Measurements from ENCODE around the gene ASXL1.
A peak's percentile ranks its signal among the peaks of the same experiment; 100 is the strongest.
"Not testable (repeated sequence)": the region's sequence is repeated elsewhere in the genome, so short reads cannot be mapped to it uniquely, and the experiment has no call there.

The ASXL1 gene

GRCh38 chr20:32333988-32334885 lies 23.9 kb upstream of the ASXL1 start:
- no peak for DNase-seq
- in situ Hi-C loops (cut with HindIII; ENCODE audit: low pct_ligation_motif_present, low pct_unique_long_range_greater_than_20kb, low sequenced_read_pairs) = no loop called here

- in situ Hi-C loops (cut with HindIII; ENCODE audit: low pct_ligation_motif_present, low pct_unique_long_range_greater_than_20kb, low sequenced_read_pairs) = no loop called here
Measured at GRCh38 chr20:32336918-32337347, 21.2 kb upstream of the ASXL1 start.

GRCh38 chr20:32337937-32338661 lies 20.0 kb upstream of the ASXL1 start:
- in situ Hi-C loops (cut with HindIII; ENCODE audit: low pct_ligation_motif_present, low pct_unique_long_range_greater_than_20kb, low sequenced_read_pairs) = no loop called here
- DNase-seq = no peak

More at GRCh38 chr20:32336918-32337347, 21.2 kb upstream of the ASXL1 start:
- DNase-seq = peak; percentile 53

- no peak for DNase-seq
- in situ Hi-C loops (cut with HindIII; ENCODE audit: low pct_ligation_motif_present, low pct_unique_long_range_greater_than_20kb, low sequenced_read_pairs) = no loop called here
Measured at GRCh38 chr20:32338665-32339064, 19.5 kb upstream of the ASXL1 start.

GRCh38 chr20:32339116-32339515 lies 19.0 kb upstream of the ASXL1 start:
- DNase-seq = peak; percentile 30

GRCh38 chr20:32341053-32341452 lies 17.1 kb upstream of the ASXL1 start:
- DNase-seq; in situ Hi-C loops (cut with HindIII; ENCODE audit: low pct_ligation_motif_present, low pct_unique_long_range_greater_than_20kb, low sequenced_read_pairs): not testable (repeated sequence)

More at GRCh38 chr20:32339116-32339515, 19.0 kb upstream of the ASXL1 start:
- in situ Hi-C loops (cut with HindIII; ENCODE audit: low pct_ligation_motif_present, low pct_unique_long_range_greater_than_20kb, low sequenced_read_pairs) = no loop called here

GRCh38 chr20:32343439-32343838 lies 14.7 kb upstream of the ASXL1 start:
- in situ Hi-C loops (cut with HindIII; ENCODE audit: low pct_ligation_motif_present, low pct_unique_long_range_greater_than_20kb, low sequenced_read_pairs) = no loop called here
- no peak for DNase-seq

DNA sequence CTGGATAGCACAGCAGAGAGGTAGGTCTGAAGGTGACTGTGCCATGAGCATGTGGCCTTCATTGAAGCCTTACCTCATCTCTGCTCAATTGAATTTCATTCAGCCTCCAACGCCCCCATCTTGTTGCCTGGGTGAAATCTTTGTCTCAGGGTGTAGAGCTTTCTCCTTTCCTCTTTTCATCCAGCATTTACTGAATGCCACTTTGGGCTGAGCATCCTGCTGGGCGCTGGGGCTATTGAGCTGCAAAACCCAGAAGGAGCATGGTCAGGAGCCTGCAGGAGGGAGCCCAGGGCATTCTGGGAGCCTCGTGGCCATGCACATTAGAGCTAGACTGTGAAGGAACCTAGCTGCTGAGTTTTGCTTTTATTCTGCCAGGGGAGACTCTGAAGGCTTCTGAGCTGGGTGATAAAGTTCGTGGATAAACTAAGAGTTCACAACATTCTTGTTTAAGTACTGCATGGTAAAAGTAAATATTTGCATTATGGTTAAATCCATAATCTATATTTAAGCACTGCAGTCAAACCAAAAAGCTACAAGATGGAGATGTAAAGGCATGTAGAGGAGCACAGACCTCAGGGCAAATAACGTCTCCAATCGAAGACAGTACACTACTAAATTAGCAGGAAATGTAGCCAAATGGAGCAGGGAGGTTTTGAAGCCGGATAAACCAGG lies 13.2 kb upstream of the ASXL1 start:
- in situ Hi-C loops (cut with HindIII; ENCODE audit: low pct_ligation_motif_present, low pct_unique_long_range_greater_than_20kb, low sequenced_read_pairs) = no loop called here
- no peak for DNase-seq

DNA sequence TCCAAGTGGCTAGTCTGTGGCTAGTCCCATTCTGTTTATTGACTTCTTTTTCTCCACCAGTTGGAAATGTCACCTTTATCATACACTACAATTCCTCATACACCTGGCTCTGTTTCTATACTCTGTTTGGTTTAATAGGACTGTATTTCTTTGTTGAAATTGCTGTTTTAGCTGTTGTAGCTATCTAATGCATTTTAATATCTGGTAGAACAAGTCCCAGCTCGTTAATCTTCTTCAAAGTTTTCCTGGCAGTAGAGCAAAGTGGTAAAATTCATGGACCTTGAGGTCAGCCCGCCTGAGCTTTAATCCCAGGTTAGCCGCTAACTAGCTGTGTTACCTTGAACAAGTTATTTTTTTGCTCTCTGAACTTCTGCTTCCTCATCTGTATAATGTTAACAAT lies 9.9 kb upstream of the ASXL1 start:
- in situ Hi-C loops (cut with HindIII; ENCODE audit: low pct_ligation_motif_present, low pct_unique_long_range_greater_than_20kb, low sequenced_read_pairs) = no loop called here
- DNase-seq = no peak

DNA sequence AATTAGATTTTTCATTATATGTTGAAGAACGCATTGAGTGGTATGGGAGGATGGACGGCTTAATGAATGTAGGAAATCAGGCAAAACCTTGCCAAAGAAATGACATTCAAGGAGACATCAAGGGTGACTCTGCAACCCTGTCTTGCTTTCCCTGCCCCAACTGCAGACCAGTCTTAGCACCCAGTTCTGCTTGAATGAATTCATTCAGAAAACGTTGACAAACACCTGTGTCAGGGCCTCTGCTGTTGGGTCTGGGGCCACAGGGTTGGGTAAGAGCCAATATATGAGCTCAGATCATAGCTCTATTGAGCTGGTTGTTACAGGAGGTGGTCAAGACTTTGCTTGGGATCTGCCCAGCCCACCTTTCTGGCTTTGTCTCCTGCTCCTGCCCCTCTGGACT lies 7.7 kb upstream of the ASXL1 start:
- in situ Hi-C loops (cut with HindIII; ENCODE audit: low pct_ligation_motif_present, low pct_unique_long_range_greater_than_20kb, low sequenced_read_pairs) = no loop called here
- DNase-seq = no peak

- DNase-seq = no peak
- in situ Hi-C loops (cut with HindIII; ENCODE audit: low pct_ligation_motif_present, low pct_unique_long_range_greater_than_20kb, low sequenced_read_pairs) = no loop called here
Measured at GRCh38 chr20:32352121-32352720, 5.9 kb upstream of the ASXL1 start.

DNA sequence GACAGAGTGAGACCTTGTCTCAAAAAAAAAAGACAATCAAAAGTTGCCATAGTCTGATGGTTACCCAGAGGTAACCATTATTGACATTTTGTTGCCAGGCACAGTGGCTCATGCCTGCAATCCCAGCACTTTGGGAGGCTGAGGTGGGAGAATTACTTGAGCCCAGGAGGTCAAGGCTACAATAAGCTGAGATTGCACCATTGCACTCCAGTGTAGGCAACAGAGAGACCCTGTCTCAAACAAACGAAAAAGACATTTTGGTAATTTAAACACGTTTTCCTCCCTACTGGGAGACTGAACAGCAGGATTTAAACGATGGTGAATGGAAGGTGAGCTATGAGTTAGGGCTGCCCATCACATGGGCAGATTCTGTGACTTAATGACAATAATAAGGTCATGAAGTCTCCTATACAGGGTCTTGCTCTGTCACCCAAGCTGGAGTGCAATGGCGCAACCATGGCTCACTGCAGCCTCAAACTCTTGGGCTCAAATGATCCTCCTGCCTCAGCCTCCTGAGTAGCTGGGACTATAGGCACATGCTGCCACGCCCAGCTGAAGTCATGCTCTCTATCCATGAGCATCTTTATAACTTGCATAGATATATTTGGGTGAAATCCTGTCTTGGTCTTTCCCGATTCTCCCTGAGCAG lies 4.2 kb upstream of the ASXL1 start:
- in situ Hi-C loops (cut with HindIII; ENCODE audit: low pct_ligation_motif_present, low pct_unique_long_range_greater_than_20kb, low sequenced_read_pairs) = no loop called here
- DNase-seq = no peak

DNA sequence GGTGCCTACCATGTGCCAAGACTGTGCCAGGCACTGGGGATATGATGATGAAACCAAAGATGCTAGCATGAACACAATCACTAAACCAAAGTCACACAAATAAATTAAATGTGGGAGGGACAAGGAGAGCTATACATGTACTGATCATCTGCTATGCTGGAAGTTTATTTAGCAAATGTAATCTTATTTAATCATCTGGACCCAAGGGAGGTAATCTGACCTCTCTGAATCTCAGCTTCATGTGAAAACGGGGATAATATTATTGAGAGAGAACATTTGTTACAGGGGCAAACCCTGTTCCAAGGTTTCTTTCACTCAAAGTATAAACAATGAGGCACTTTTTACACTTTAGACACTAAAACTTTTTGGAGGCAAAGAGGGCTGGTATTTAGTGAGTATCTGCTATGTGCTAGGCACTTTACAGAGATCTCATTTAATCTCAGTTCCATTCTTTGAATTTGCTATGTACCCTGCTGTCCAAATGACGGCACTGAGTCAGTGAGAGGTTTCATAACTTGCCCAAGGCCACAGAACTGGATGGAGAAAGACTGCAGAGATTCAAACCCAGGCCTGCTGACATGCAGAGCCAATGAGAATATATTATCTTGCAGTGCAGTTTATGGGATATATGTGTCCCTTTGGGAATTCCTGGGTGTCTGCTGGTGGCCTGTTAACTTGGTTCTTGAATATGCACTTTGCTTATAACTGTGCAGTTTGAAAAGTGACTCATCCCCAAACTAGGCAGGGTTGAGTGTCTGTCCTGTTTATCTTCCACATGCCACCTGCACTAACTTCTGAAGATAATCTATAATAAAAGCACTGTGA lies 3.3 kb upstream of the ASXL1 start:
- in situ Hi-C loops (cut with HindIII; ENCODE audit: low pct_ligation_motif_present, low pct_unique_long_range_greater_than_20kb, low sequenced_read_pairs) = no loop called here
- DNase-seq = peak; percentile 44

DNA sequence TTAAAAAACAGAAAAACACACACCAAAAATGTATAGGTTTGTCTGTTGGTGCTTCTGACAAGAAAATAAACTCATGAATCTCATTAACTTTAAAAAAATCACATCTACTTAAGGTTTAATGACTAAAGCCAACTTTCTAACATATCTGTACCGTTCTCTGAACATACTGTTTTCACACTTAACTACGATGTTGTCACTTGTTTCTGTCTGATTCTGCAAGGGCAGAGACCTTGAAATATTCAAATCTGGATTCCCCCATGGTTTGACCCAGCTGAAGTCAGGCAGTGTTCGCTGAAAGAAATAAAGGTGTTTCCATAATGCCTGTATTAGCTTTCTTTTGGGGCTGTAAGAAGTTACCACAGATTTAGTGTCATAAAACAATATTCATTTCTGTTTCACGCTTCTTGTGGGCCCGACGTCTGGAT lies 2.7 kb upstream of the ASXL1 start:
- in situ Hi-C loops (cut with HindIII; ENCODE audit: low pct_ligation_motif_present, low pct_unique_long_range_greater_than_20kb, low sequenced_read_pairs) = no loop called here
- DNase-seq = no peak

DNA sequence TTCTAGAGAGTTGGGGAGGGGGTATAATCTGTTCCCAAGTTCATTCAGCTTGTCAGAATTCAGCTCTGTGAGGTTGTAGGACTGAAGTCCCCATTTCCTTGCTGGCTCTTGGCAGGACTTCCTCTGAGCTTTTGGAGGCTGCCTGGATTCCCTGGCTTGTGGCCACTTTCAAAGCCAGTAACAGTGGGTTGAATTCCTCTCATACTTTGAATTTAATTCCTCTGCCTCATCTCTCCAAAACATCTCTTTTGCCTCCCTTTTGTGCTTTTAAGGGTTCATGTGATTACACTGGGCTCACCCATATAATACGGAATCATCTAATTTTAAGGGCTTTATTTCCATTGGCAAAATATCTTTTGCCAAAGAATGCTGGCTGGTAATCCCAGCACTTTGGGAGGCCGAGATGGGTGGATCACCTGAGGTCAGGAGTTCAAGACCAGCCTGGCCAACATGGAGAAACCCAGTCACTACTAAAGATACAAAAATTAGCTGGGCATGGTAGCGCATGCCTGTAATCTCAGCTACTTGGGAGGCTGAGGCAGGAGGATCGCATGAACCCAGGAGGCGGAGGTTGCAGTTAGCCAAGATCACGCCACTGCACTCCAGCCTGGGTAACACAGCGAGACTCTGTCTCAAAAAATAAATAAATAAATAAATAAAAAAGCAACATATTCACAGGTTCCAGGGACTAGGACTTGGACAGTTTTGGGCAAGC lies 2.1 kb upstream of the ASXL1 start:
- in situ Hi-C loops (cut with HindIII; ENCODE audit: low pct_ligation_motif_present, low pct_unique_long_range_greater_than_20kb, low sequenced_read_pairs) = not testable (repeated sequence)
- peak; percentile 78 for DNase-seq

DNA sequence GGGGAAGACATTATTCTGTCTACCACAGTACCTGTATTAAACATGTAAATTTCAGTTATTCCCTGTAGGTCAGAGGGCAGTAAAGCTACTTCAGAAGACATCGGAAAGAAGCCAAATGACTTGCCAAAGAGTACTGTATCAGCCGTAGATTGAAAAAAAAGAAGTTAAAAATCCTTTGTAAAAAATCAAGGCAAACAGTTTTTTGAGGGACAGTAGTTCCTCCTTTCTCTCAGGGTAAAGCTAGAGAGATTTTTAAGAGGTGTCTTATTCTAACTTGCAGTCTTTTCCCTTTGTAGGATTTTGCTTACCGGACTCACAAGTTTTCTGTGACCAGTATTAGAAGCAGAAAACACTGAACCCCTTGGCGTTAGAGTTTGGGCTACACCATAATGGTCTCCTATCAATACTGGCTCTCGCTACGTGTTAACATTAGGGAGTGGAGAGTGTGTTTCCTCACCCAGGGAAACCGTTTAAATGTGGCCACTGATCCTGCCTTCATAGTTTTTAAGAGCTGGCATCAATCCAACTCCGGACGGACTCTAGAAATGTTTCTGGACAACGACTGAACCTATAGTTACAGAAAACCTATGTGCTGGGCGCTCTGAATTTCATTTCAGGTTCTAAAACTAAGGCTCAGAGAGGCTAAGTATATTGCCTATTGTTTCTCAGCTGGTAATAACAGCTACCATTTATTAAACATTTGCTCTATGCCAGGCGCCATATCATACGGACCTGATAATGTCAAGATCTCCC lies 1.3 kb upstream of the ASXL1 start:
- in situ Hi-C loops (cut with HindIII; ENCODE audit: low pct_ligation_motif_present, low pct_unique_long_range_greater_than_20kb, low sequenced_read_pairs) = no loop called here
- no peak for DNase-seq
